ENCODE measurements around the gene TXNDC15. TPM values are rescaled to one million over a fixed set of nuclear protein-coding genes. Genes with fewer than 3 reads are reported as not detected.
A peak's percentile ranks its signal among the peaks of the same experiment; 100 is the strongest.
"Not testable (repeated sequence)": the region's sequence is repeated elsewhere in the genome, so short reads cannot be mapped to it uniquely, and the experiment has no call there.

Gene TXNDC15
- total RNA-seq, 1 donor from 2014 or later, result 46.5 TPM

GRCh38 chr5:134874831-134875655 lies 872 bp downstream of the TXNDC15 start:
- DNase-seq (peak; percentile 75), ATAC-seq (peak; percentile 77)
- intact Hi-C loops (cut with micrococcal nuclease), result no loop called here

- DNase-seq, result no peak
- no peak for ATAC-seq
- intact Hi-C loops (cut with micrococcal nuclease), result no loop called here
These were observed 3.0 kb downstream of the TXNDC15 start for GRCh38 chr5:134877159-134877558.

GRCh38 chr5:134878403-134878802 lies 4.2 kb downstream of the TXNDC15 start:
- ATAC-seq (no peak), DNase-seq (no peak)
- intact Hi-C loops (cut with micrococcal nuclease), result no loop called here

- intact Hi-C loops (cut with micrococcal nuclease), result no loop called here
- ATAC-seq, result no peak
These were observed 5.3 kb downstream of the TXNDC15 start for GRCh38 chr5:134879456-134879855.

GRCh38 chr5:134880937-134881336 lies 6.8 kb downstream of the TXNDC15 start:
- ATAC-seq; intact Hi-C loops (cut with micrococcal nuclease); DNase-seq: not testable (repeated sequence)

More at GRCh38 chr5:134879456-134879855, 5.3 kb downstream of the TXNDC15 start:
- DNase-seq, result no peak

- intact Hi-C loops (cut with micrococcal nuclease); ATAC-seq; DNase-seq: not testable (repeated sequence)
These were observed 7.5 kb downstream of the TXNDC15 start for GRCh38 chr5:134881711-134882110.

GRCh38 chr5:134887593-134888159 lies 13.5 kb downstream of the TXNDC15 start:
- intact Hi-C loops (cut with micrococcal nuclease), result no loop called here
- no peak for DNase-seq
- no peak for ATAC-seq

- no peak for ATAC-seq
- intact Hi-C loops (cut with micrococcal nuclease), result no loop called here
- no peak for DNase-seq
These were observed 15.2 kb downstream of the TXNDC15 start for GRCh38 chr5:134889335-134889734.

- ATAC-seq, result no peak
- intact Hi-C loops (cut with micrococcal nuclease), result no loop called here
- no peak for DNase-seq
These were observed 17.3 kb downstream of the TXNDC15 start for GRCh38 chr5:134891473-134891872.

GRCh38 chr5:134892282-134892681 lies 18.1 kb downstream of the TXNDC15 start:
- DNase-seq, result no peak
- intact Hi-C loops (cut with micrococcal nuclease), result no loop called here
- no peak for ATAC-seq

GRCh38 chr5:134892926-134893325 lies 18.8 kb downstream of the TXNDC15 start:
- intact Hi-C loops (cut with micrococcal nuclease), result no loop called here
- no peak for ATAC-seq

GRCh38 chr5:134893748-134894505 lies 19.8 kb downstream of the TXNDC15 start:
- intact Hi-C loops (cut with micrococcal nuclease), result no loop called here
- no peak for ATAC-seq
- no peak for DNase-seq

More at GRCh38 chr5:134892926-134893325, 18.8 kb downstream of the TXNDC15 start:
- DNase-seq, result no peak

- DNase-seq, result no peak
- intact Hi-C loops (cut with micrococcal nuclease), result no loop called here
- no peak for ATAC-seq
These were observed 28.1 kb downstream of the TXNDC15 start for GRCh38 chr5:134902071-134902801.

GRCh38 chr5:134904610-134905245 lies 30.6 kb downstream of the TXNDC15 start, which contains the start of gene PCBD2:
TSS of gene PCBD2 (plus strand) at chr5:134905131. CDS start at chr5:134905140, 9 bp downstream.
- ATAC-seq (peak; percentile 92), DNase-seq (peak; percentile 95)
- intact Hi-C loops (cut with micrococcal nuclease), result no loop called here

GRCh38 chr5:134905246-134905996 lies 31.2 kb downstream of the TXNDC15 start:
- ATAC-seq (peak; percentile 65), DNase-seq (no peak)
- intact Hi-C loops (cut with micrococcal nuclease), result no loop called here

GRCh38 chr5:134906811-134907210 lies 32.6 kb downstream of the TXNDC15 start:
- DNase-seq (no peak), ATAC-seq (no peak)
- intact Hi-C loops (cut with micrococcal nuclease), result no loop called here

- intact Hi-C loops (cut with micrococcal nuclease); DNase-seq; ATAC-seq: not testable (repeated sequence)
These were observed 36.6 kb downstream of the TXNDC15 start for GRCh38 chr5:134910752-134911151.
